Activated CD4-positive, alpha-beta T cell treated with anti-CD3 and anti-CD28 coated beads for 24 hours (primary cell): ENCODE measurements around the gene MRPS31.
"Not testable (repeated sequence)": the region's sequence is repeated elsewhere in the genome, so short reads cannot be mapped to it uniquely, and the experiment has no call there.

Experiments used
- DNase-seq, 2 donors: peaks; one replicate each; pipeline ENCODE4 v3.0.0-alpha.2; 2020; ENCODE audit warnings: low read depth in 2 of 2

The MRPS31 gene

DNA sequence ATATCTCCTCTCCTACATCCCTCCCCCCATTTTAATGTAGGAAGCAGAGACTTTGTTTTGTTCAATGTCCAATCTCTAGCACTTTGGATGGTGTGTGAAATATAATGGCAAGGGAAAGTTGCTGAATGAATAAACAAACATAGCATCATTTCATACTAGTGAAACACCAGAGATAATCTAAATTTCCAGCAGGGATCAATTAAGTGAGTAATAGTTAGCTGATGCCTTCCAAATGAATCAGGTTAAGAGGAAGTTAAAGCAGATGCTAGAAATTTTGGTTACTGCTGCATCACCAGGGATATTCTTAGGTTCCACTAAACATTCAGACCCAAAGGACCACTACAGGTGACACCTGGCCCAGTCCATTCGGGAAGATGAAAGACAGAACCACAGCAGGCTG, 8.1 kb downstream of the MRPS31 start:
- no peak for DNase-seq

DNA sequence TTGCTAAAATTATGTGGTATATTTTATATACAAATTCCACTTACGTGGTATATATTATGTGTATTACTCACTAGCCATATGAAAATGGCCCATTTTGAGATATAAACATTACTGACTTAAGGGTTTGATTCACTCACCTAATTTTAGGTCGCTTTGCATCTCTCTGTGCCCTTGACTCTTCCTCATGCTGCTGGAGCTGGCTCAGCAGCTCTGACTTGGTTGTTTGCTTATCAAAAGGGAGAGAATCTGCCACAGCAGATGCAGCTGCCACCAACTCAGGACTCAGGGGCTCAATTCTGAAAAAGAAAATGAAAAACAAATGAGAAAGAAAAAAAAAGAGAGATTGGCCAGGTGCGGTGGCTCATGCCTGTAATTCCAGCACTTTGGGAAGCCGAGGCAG, 12.2 kb downstream of the MRPS31 start:
- no peak for DNase-seq

DNA sequence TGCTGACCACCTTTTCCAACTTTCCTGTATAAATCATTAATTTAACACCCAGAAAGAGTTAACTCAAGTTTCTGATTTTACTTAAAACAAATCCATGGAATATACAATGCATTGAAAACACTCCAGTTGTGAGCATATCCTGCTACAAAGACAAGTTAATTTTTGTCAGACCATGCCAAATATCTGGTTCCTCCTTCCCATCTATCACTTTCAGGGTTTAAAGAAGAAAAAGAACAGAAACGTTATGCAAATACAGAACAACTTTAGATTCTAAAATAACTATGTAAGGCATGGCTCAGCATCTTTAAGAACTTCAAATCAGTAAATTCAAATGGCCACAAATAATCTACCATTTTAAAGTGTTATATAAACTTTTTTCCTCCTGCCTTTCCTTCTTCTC, 14.9 kb downstream of the MRPS31 start:
- no peak for DNase-seq

DNA sequence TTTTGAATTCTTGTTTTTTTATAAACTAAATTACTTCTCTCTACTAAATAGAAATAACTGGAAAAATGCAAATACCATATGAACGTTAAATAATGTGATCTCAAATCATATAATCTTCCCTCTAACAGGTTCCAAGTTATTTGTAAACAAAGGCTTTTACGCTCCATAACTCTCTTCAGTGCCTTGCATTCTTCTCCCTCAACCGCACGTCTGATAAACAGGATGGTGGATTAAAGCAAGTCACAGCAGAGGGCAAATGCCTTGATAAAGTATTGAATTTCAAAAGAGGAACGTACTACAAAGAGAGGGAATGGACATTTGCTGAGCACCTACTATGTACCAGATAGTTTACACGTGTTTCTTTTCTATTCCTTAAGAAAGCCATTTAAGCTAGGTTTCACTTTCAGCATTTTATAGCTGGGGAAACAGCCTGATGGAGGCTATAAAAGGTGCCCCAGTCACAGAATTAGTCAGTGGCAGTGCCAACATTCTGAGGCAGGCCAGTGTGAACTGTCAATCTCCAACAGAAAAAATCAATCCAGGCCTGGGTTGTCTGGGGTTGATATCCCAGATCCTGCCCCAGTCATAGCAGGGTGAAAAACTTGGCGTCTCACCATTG, 15.8 kb downstream of the MRPS31 start:
- DNase-seq, result no peak

DNA sequence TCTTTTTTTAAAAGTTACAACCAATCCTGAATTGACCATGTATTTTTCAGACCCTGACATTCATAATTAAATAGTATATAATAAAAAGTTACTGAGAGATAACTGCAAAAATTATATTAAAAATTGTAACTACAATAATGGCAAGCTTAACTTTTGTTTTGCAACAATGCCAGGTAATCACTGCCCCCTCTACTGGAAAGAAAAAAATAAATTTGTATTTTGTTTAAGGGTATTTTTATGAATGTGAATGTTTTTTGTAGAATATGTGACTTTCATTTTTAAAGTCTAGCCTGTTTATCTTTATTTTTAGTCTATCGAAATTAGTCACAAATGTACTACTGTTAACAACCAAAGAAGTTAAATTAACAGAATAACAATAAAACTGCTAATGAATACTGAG, 21.7 kb downstream of the MRPS31 start:
- no peak for DNase-seq

DNA sequence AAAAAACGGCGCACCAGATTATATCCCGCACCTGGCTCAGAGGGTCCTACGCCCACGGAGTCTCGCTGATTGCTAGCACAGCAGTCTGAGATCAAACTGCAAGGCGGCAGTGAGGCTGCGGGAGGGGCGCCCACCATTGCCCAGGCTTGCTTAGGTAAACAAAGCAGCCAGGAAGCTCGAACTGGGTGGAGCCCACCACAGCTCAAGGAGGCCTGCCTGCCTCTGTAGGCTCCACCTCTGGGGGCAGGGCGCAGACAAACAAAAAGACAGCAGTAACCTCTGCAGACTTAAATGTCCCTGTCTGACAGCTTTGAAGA, 35.8 kb downstream of the MRPS31 start:
- not testable (repeated sequence) for DNase-seq

DNA sequence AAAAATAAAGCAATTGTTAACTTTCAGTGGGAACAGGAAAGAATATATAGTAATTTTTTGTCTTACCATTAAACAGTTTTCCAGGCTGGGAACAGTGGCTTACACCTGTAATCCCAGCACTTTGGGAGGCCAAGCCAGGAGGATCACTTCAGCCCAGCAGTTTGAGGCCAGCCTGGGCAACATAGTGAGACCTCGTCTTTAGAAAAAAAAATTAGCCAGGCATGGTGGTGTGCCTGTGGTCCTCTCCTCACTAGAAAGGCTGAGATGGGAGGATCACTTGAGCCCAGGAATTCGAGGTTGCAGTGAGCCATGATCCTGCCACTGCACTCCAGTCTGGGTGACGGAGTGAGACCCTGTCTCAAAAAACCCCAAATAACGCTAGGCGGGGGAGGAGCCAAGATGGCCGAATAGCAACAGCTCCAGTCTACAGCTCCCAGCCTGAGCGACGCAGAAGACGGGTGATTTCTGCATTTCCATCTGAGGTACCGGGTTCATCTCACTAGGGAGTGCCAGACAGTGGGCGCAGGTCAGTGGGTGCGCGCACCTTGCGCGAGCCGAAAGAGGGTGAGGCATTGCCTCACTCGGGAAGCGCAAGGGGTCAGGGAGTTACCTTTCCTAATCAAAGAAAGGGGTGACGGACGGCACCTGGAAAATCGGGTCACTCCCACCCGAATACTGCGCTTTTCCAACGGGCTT, 36.3 kb downstream of the MRPS31 start:
- DNase-seq, result not testable (repeated sequence)

DNA sequence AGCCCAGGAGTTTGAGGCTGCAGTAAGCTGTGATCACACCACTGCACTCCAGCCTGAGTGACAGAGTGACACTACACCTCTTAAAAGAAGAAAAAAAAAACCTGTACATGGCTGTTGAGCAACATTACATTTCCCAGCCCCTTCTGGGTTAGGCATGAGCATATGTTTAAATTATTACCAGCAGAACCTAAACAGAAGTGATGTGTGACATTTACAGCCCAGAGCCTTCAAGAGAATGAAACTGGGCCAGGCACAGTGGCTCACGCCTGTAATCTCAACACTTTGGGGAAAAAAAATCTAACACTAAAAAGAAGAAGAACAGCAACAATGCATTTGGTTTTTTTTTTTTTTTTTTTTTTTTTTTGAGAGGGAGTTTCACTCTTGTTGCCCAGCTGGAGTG, 38.3 kb downstream of the MRPS31 start:
- no peak for DNase-seq

DNA sequence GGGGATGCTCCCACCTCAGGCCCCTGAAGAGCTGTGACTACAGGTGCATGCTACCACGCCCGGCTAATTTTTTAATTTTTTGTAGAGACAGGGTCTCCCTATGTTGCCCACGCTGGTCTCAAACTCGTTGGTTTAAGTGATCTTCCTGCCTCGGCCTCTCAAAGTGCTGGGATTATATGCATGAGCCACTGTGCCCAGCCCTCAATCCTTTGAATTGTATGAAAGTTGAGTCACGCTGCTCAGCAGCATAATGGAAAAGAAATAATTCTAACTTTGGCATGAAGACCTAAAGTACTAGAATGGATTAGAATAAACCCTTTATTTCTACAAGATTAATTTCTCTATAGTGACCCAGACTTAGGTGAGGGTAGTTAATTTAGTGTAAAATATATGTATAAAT, 42.4 kb downstream of the MRPS31 start:
- DNase-seq, result no peak

DNA sequence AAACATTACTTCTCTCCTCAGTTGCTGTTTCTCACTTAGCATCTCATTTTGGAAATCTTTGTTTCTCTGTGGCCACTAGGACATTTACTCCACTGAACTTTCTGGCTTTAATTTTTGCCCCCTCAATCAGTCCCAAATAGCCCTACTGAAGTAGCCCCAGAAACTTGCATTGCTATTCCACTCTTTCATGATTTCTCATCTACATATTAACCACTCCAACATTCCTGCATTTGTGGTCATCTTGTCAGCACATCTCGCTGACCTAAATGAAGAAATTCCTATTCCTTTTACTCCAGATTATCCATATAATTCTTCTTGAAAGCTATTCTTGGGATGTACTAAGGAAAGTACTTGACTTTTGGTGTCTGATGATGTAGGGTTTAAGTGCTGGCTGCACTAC, 56.6 kb downstream of the MRPS31 start:
- DNase-seq, result not testable (repeated sequence)

DNA sequence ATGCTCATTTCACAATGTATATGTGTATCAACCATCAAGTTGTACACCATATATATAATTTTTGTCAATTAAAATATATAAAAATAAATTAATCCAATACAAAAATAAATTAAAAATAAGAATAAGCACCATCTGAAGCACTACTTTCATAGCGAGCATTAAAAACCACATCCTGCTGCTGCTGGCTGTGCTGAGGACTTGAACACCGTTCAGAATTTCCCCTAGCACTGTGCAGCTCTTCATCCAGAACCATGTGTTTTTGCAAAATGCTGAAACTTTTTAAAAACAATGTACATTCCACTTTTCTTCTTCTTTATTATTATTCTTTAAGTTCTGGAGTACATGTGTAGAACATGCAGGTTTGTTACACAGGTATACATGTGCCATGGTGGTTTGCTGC, 64.6 kb downstream of the MRPS31 start:
- no peak for DNase-seq

DNA sequence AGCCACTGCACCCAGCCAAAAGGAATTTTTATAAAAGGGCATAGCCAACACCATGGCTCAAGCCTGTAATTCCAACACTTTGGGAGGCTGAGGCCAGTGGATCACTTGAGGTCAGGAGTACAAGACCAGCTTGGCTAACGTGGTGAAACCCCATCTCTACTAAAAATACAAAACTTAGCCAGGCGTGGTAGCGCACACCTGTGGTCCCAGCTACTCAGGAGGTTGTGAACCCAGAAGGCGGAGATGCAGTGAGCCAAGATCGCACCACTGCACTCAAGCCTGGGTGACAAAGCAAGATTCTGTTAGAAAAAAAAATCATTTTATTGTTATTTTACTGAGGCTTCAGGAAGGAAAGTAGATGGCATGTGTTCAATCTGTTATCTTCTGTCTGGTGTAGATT, 73.3 kb downstream of the MRPS31 start:
- no peak for DNase-seq

DNA sequence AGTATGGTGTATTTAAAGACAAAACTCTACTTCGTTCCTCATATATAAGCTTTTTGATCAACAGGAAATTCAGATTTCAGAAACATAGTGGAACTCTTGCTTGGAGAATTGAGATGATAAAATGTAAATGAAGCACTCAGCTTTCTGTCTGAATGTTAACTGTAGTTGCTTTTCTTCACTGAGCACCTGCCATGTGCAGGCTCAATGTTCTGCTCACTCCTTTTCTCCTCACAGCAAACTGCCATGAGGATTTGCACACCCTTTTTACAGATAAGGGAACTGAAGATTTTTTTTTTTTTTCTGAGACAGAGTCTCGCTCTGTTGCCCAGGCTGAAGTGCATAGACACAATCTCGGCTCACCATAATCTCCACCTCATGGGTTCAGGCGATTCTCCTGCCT, 76.6 kb downstream of the MRPS31 start:
- no peak for DNase-seq

DNA sequence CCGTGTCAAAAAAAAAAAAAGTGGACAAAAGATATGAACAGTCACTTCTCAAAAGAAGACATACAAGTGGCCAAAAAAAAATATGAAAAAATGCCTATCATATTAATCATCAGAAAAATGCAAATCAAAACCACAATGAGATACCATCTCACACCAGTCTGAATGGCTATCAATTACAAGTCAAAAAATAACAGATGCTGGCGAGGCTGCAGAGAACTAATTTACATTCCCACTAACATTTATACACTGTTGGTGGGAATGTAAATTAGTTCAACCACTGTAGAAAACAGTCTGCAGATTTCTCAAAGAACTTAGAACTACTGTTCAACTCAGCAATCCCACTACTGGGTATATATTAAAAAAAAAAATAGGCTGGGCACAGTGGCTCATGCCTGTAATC, 78.0 kb downstream of the MRPS31 start:
- no peak for DNase-seq

DNA sequence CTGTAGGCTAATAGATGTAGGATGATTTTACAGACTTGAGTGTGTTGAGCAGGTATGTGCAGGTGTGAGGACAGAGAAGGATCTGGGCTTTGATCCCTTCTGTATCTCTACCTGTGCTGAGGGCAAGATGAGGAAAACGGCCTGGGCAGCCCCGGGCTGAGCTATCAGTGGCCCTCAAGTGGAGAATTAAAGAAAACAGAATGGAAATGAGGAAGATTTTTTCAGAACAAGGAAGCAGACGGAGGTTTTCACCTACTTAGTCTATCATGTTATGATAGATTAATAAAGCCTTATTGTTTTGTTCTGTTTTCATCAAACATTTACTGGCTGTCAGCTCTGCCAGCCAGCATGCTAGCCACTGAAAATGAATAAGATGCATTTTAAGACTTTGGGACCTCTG, 82.2 kb downstream of the MRPS31 start:
- no peak for DNase-seq

DNA sequence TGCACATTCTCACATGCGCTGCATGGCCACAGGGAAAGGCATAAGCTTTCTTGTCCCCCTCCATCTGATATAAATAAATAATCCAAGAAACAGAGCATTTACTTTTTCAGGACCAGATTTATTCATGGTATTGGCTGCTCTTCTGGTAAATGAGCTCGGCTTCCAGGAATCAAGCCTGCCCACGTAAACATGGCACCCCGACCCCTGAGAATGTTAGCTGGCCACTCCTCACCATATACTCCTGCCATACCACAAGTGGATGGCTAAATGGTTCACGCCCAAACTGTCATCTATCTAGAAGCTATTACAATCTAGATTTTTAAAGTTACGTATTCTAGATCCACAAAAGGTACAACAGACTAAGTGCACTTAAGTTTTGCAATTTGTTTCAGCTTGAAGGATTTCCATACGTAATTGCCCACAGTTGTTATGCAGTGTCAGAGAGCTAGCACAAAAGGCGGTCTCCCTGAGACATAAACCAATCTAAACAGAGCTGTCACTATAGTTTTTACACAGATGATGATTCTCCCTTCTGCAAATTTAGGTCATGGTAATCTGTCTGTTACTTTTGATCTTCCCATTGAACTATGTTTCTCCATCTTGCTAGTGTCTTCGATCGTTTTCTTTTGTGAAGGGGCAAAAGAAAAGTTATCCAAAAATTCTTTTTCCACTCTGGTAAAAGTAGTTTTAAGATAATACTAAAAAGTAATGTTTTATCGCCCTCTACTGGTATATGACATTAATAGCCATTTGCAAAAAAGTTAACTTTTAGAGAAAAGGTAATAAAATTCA, 88.3 kb downstream of the MRPS31 start:
- DNase-seq, result no peak

DNA sequence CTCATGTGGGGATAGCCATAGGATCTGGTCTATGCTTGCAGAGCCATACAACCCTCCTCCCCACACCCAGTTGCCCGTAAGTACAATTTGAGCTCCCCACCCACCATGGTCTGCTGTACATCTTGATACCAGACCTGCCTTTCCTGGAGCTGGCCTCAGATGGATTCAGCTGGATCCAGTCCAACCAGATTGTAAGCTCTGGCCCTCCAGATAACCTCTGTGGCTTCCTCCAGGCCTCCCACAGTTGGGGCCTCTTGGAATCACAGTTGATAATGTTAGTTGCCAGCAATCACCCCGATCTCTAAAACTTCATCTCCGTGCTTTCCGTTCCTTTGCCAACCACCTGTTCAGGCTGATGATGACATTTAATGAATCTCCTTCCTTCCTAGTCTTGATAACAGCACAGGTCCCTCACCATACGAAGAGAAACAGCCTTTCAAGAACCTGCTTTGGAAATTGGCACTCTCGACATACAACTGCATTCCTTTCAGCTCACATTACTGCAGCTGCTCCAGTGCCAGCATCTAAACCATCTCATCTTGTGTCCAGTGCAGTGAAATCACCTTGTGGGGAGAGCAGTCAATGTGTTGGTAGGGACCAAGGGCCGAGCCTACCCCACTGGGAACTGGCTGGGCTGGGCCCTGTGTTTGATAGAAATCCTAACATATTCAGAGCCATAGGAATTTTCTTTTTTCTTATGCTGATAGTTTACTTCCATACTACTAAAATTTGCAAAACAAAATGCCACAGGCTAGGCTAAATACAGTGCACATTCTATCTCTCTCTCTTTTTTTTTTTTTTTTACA, 89.4 kb downstream of the MRPS31 start:
- DNase-seq, result no peak

DNA sequence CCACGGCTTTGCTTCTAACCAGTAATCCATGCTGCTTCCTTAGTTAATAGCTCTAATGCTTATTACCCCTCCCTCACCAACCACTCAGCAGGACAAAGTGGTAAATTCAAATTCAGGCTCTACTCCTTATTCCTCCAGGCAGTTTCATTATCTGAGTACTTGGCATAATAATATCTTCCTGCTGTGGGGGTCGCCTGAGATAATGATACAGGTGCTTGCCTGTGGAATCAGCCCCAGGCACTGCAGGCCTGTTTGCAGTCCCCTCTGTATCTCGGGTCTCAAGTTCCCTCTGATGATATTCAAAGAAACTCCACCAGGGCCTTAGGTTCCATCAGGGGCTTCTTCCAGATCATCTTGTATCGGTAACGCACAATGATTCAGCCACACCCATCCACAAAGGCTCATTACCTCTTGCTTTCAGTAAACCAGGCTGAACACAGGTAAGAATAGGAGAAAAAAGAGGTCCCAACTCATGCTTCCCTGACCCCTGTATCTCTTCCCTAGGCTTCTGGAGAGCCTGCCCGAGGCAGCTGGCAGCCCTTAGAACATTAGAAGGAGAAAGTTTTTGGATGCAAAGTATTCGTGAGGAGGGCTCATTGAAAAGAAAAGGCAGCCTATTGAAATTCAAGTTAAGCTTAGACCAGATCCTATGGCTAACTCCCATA, 90.2 kb downstream of the MRPS31 start:
- no peak for DNase-seq

DNA sequence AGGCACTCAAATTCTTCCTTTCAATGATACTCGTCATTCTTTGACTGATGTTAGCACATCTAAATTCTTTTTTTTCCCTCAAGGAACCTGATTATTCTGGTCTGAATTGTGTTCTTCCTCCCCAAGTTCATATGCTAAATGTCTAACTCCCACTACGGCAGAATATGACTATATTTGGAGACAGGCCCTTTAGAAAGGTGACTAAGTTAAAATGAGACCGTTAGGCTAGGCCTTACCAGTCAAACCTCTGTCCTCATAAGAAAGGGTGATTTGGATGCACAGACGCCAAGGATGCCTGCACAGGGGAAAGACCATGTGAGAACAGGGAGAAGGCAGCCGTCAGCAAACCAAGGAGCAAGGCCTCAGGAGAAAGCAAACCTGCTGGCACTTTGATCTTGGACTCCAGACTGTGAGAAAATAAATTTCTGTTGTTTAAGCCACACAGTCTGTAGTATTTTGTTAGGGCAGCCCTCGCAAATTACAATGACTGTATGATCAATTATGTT, 91.5 kb downstream of the MRPS31 start:
- no peak for DNase-seq
